ENCODE measurements around the gene MGAT4B.
A peak's percentile ranks its signal among the peaks of the same experiment; 100 is the strongest.

Gene MGAT4B

GRCh38 chr5:179766726-179767455 is 39.8 kb downstream of the MGAT4B start:
- Mint-ChIP-seq H3K4me1 (peaks cover 26% of the 10 kb centered on the region), H3K4me3 (no peak overlapping the region), H3K27ac (no peak overlapping the region), H3K36me3 (ENCODE audit: low read depth) (peaks cover 34% of the 10 kb centered on the region), H3K27me3 (no peaks in the 10 kb centered on the region), H3K9me3 (no peaks in the 10 kb centered on the region)
- ATAC-seq (no peak), DNase-seq (no peak)

GRCh38 chr5:179766021-179766725 is 40.5 kb downstream of the MGAT4B start:
- DNase-seq (no peak), ATAC-seq (no peak)
- Mint-ChIP-seq H3K4me1 (peaks cover 32% of the 10 kb centered on the region), H3K27ac (no peak overlapping the region), H3K4me3 (no peak overlapping the region), H3K27me3 (no peaks in the 10 kb centered on the region), H3K9me3 (no peaks in the 10 kb centered on the region), H3K36me3 (ENCODE audit: low read depth) (peaks cover 33% of the 10 kb centered on the region)

- H3K4me3 Mint-ChIP-seq = no peak overlapping the region
- DNase-seq (no peak), ATAC-seq (no peak)
- H3K9me3 Mint-ChIP-seq = no peaks in the 10 kb centered on the region
- H3K27me3 Mint-ChIP-seq = no peaks in the 10 kb centered on the region
- H3K4me1 Mint-ChIP-seq = peaks cover 34% of the 10 kb centered on the region
- H3K27ac Mint-ChIP-seq = no peak overlapping the region
- peaks cover 25% of the 10 kb centered on the region for H3K36me3 Mint-ChIP-seq (ENCODE audit: low read depth)
Observed at GRCh38 chr5:179765400-179765799, 41.3 kb downstream of the MGAT4B start.

GRCh38 chr5:179764056-179764455 is 42.6 kb downstream of the MGAT4B start:
- H3K36me3 Mint-ChIP-seq (ENCODE audit: low read depth) = peaks cover 19% of the 10 kb centered on the region
- no peaks in the 10 kb centered on the region for H3K9me3 Mint-ChIP-seq
- H3K4me3 Mint-ChIP-seq = no peak overlapping the region
- DNase-seq (no peak), ATAC-seq (no peak)
- no peak overlapping the region for H3K27ac Mint-ChIP-seq
- H3K27me3 Mint-ChIP-seq = no peaks in the 10 kb centered on the region
- peaks cover 48% of the 10 kb centered on the region for H3K4me1 Mint-ChIP-seq

- ATAC-seq (peak; percentile 39), DNase-seq (peak; percentile 48)
- Mint-ChIP-seq H3K36me3 (ENCODE audit: low read depth) (peaks cover 20% of the 10 kb centered on the region), H3K27ac (no peak overlapping the region), H3K4me3 (no peak overlapping the region), H3K4me1 (peaks cover 52% of the 10 kb centered on the region), H3K27me3 (no peaks in the 10 kb centered on the region), H3K9me3 (no peaks in the 10 kb centered on the region)
Observed at GRCh38 chr5:179763215-179763945, 43.3 kb downstream of the MGAT4B start.

- H3K27me3 Mint-ChIP-seq = no peaks in the 10 kb centered on the region
- peaks cover 20% of the 10 kb centered on the region for H3K36me3 Mint-ChIP-seq (ENCODE audit: low read depth)
- peaks cover 52% of the 10 kb centered on the region for H3K4me1 Mint-ChIP-seq
- no peak for ATAC-seq
- no peak overlapping the region for H3K4me3 Mint-ChIP-seq
- DNase-seq = no peak
- H3K9me3 Mint-ChIP-seq = no peaks in the 10 kb centered on the region
- no peak overlapping the region for H3K27ac Mint-ChIP-seq
Observed at GRCh38 chr5:179762781-179763176, 43.9 kb downstream of the MGAT4B start.

GRCh38 chr5:179762079-179762780 is 44.4 kb downstream of the MGAT4B start:
- Mint-ChIP-seq H3K9me3 (no peaks in the 10 kb centered on the region), H3K27ac (peak overlapping the region; percentile 0), H3K36me3 (ENCODE audit: low read depth) (peaks cover 19% of the 10 kb centered on the region), H3K27me3 (no peaks in the 10 kb centered on the region), H3K4me3 (no peak overlapping the region), H3K4me1 (peaks cover 51% of the 10 kb centered on the region)
- peak; percentile 22 for ATAC-seq
- DNase-seq = no peak

GRCh38 chr5:179759581-179760551 is 46.8 kb downstream of the MGAT4B start:
- H3K27ac Mint-ChIP-seq = peak overlapping the region; percentile 79
- peak overlapping the region; percentile 13 for H3K4me3 Mint-ChIP-seq
- H3K4me1 Mint-ChIP-seq = peaks cover 50% of the 10 kb centered on the region
- peaks cover 6% of the 10 kb centered on the region for H3K36me3 Mint-ChIP-seq (ENCODE audit: low read depth)
- H3K9me3 Mint-ChIP-seq = no peaks in the 10 kb centered on the region
- no peak for DNase-seq
- H3K27me3 Mint-ChIP-seq = no peaks in the 10 kb centered on the region
- ATAC-seq = peak; percentile 75

GRCh38 chr5:179758955-179759354 is 47.7 kb downstream of the MGAT4B start:
- no peak overlapping the region for H3K4me3 Mint-ChIP-seq
- H3K27me3 Mint-ChIP-seq = no peaks in the 10 kb centered on the region
- no peak for DNase-seq
- H3K27ac Mint-ChIP-seq = peak overlapping the region; percentile 79
- no peaks in the 10 kb centered on the region for H3K9me3 Mint-ChIP-seq
- peaks cover 4% of the 10 kb centered on the region for H3K36me3 Mint-ChIP-seq (ENCODE audit: low read depth)
- ATAC-seq = no peak
- H3K4me1 Mint-ChIP-seq = peaks cover 58% of the 10 kb centered on the region

- Mint-ChIP-seq H3K9me3 (no peaks in the 10 kb centered on the region), H3K36me3 (ENCODE audit: low read depth) (peaks cover 11% of the 10 kb centered on the region), H3K4me3 (no peak overlapping the region), H3K27ac (peak overlapping the region; percentile 0), H3K27me3 (no peaks in the 10 kb centered on the region), H3K4me1 (peaks cover 38% of the 10 kb centered on the region)
- no peak for DNase-seq
- no peak for ATAC-seq
Observed at GRCh38 chr5:179755022-179755421, 51.6 kb downstream of the MGAT4B start.

GRCh38 chr5:179753971-179754370 is 52.7 kb downstream of the MGAT4B start:
- peaks cover 11% of the 10 kb centered on the region for H3K36me3 Mint-ChIP-seq (ENCODE audit: low read depth)
- no peak overlapping the region for H3K27ac Mint-ChIP-seq
- H3K4me3 Mint-ChIP-seq = no peak overlapping the region
- H3K9me3 Mint-ChIP-seq = no peaks in the 10 kb centered on the region
- H3K4me1 Mint-ChIP-seq = peaks cover 30% of the 10 kb centered on the region
- ATAC-seq = no peak
- H3K27me3 Mint-ChIP-seq = no peaks in the 10 kb centered on the region
- DNase-seq = no peak

- DNase-seq (no peak), ATAC-seq (no peak)
- H3K9me3 Mint-ChIP-seq = no peaks in the 10 kb centered on the region
- no peak overlapping the region for H3K4me3 Mint-ChIP-seq
- H3K27me3 Mint-ChIP-seq = no peaks in the 10 kb centered on the region
- H3K36me3 Mint-ChIP-seq (ENCODE audit: low read depth) = peaks cover 17% of the 10 kb centered on the region
- peaks cover 26% of the 10 kb centered on the region for H3K4me1 Mint-ChIP-seq
- no peak overlapping the region for H3K27ac Mint-ChIP-seq
Observed at GRCh38 chr5:179749857-179750508, 56.7 kb downstream of the MGAT4B start.

- peaks cover 10% of the 10 kb centered on the region for H3K4me1 Mint-ChIP-seq
- H3K36me3 Mint-ChIP-seq (ENCODE audit: low read depth) = peaks cover 10% of the 10 kb centered on the region
- H3K27ac Mint-ChIP-seq = no peak overlapping the region
- no peak for ATAC-seq
- no peaks in the 10 kb centered on the region for H3K9me3 Mint-ChIP-seq
- no peak for DNase-seq
- no peak overlapping the region for H3K4me3 Mint-ChIP-seq
- H3K27me3 Mint-ChIP-seq = no peaks in the 10 kb centered on the region
Observed at GRCh38 chr5:179747811-179748210, 58.9 kb downstream of the MGAT4B start.
